ENCODE results near the gene SDK1. TPM values are rescaled to one million over a fixed set of nuclear protein-coding genes. Genes with fewer than 3 reads are reported as not detected.
A peak's percentile ranks its signal among the peaks of the same experiment; 100 is the strongest.

SDK1 gene
- polyA plus RNA-seq, 4 donors, result 0.27 to 5.0 (median 2.1) TPM; not detected in 1

GRCh38 chr7:3501671-3502070 lies 200.6 kb downstream of the SDK1 start:
- DNase-seq, result no peak
- Histone ChIP-seq H3K27me3 (ENCODE audit: control insufficient read depth in 3 of 3, insufficient read depth in 3 of 3, low read length in 3 of 3) (no peaks in the 10 kb centered on the region), H3K4me3 (ENCODE audit: low read depth in 1 of 3, low read length in 3 of 3) (no peak overlapping the region), H3K4me1 (ENCODE audit: control insufficient read depth in 3 of 3, insufficient read depth in 2 of 3, low read depth in 1 of 3, low read length in 2 of 3) (no peaks in the 10 kb centered on the region), H3K9me3 (ENCODE audit: control insufficient read depth in 2 of 2, insufficient read depth in 1 of 2, low read depth in 1 of 2, low read length in 1 of 2) (peaks cover 0 to 12% of the 10 kb centered on the region in 2 donors), H3K36me3 (ENCODE audit: control insufficient read depth in 3 of 3, insufficient read depth in 2 of 3, low read depth in 1 of 3, low read length in 3 of 3) (no peaks in the 10 kb centered on the region), H3K27ac (ENCODE audit: low read depth in 1 of 3, low read length in 2 of 3) (no peak overlapping the region)
- FAIRE-seq, result no peak

GRCh38 chr7:3504384-3504783 lies 203.3 kb downstream of the SDK1 start:
- H3K9me3 ChIP-seq (ENCODE audit: control insufficient read depth in 2 of 2, insufficient read depth in 1 of 2, low read depth in 1 of 2, low read length in 1 of 2), result peaks cover 0 to 22% of the 10 kb centered on the region in 2 donors

DNA sequence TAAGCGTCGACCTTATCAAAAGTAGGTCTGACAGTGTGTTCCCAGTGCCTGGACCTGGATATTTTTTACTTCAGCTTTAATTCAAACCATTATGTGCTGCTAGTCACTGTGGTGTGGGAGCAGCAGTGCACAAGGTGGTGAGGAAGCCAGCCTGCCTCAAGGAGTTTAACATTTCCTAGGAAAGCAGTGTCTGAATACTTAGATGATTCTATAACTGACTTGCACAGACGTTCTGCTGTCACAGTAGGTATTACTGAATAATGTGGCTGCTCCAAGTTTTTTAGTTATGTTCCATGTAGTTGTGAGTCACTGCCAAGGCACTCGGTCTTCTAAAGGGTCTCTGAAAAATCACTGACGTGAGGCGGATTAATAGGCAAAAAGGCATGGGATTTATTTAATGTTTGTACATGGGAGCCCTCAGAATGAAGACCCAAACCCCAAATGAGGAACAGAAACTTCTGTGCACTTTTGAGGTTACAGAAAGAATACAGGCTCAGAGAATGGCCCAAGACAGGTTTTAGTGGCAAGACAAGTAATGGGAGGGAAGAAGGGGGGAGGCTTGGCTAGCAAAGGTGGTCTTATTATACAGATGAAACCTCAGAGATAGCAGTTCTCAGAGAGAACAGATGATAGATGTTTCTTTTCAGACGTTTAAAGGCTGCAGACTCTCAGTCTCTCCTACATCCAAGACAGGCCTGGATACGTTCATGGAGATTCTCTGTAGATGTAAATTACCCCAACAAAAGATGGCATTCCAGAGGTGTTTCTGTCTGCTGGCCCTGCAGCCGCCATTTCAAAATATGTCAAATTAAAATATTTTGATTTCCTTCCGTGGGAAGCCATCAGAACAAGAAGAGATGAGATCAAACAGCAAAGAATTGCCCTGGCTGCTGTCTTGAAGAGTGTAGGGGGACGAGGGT lies 209.3 kb downstream of the SDK1 start:
- Histone ChIP-seq H3K9me3 (ENCODE audit: control insufficient read depth in 2 of 2, insufficient read depth in 1 of 2, low read depth in 1 of 2, low read length in 1 of 2) (peaks cover 0 to 12% of the 10 kb centered on the region in 2 donors), H3K27me3 (ENCODE audit: control insufficient read depth in 3 of 3, insufficient read depth in 3 of 3, low read length in 3 of 3) (no peaks in the 10 kb centered on the region), H3K27ac (ENCODE audit: low read depth in 1 of 3, low read length in 2 of 3) (no peak overlapping the region), H3K4me3 (ENCODE audit: low read depth in 1 of 3, low read length in 3 of 3) (no peak overlapping the region), H3K4me1 (ENCODE audit: control insufficient read depth in 3 of 3, insufficient read depth in 2 of 3, low read depth in 1 of 3, low read length in 2 of 3) (no peaks in the 10 kb centered on the region), H3K36me3 (ENCODE audit: control insufficient read depth in 3 of 3, insufficient read depth in 2 of 3, low read depth in 1 of 3, low read length in 3 of 3) (no peaks in the 10 kb centered on the region)
- FAIRE-seq (no peak), DNase-seq (no peak)
- 73 to 77% (median 74%) methylated on average over 11 of the region's 11 CpGs for WGBS, 3 donors

More at GRCh38 chr7:3504384-3504783, 203.3 kb downstream of the SDK1 start:
- WGBS, 3 donors, result 92 to 94% (median 94%) methylated on average over 1 of the region's 1 CpG
- DNase-seq (no peak), FAIRE-seq (no peak)
- Histone ChIP-seq H3K27me3 (ENCODE audit: control insufficient read depth in 3 of 3, insufficient read depth in 3 of 3, low read length in 3 of 3) (no peaks in the 10 kb centered on the region), H3K4me1 (ENCODE audit: control insufficient read depth in 3 of 3, insufficient read depth in 2 of 3, low read depth in 1 of 3, low read length in 2 of 3) (no peaks in the 10 kb centered on the region), H3K4me3 (ENCODE audit: low read depth in 1 of 3, low read length in 3 of 3) (no peak overlapping the region), H3K36me3 (ENCODE audit: control insufficient read depth in 3 of 3, insufficient read depth in 2 of 3, low read depth in 1 of 3, low read length in 3 of 3) (no peaks in the 10 kb centered on the region), H3K27ac (ENCODE audit: low read depth in 1 of 3, low read length in 2 of 3) (no peak overlapping the region)

GRCh38 chr7:3517344-3517743 lies 216.3 kb downstream of the SDK1 start:
- H3K36me3 ChIP-seq (ENCODE audit: control insufficient read depth in 3 of 3, insufficient read depth in 2 of 3, low read depth in 1 of 3, low read length in 3 of 3), result no peaks in the 10 kb centered on the region
- no peak overlapping the region for H3K4me3 ChIP-seq (ENCODE audit: low read depth in 1 of 3, low read length in 3 of 3)
- no peaks in the 10 kb centered on the region for H3K4me1 ChIP-seq (ENCODE audit: control insufficient read depth in 3 of 3, insufficient read depth in 2 of 3, low read depth in 1 of 3, low read length in 2 of 3)
- no peak overlapping the region for H3K27ac ChIP-seq (ENCODE audit: low read depth in 1 of 3, low read length in 2 of 3)
- DNase-seq (no peak), FAIRE-seq (no peak)
- no peaks in the 10 kb centered on the region for H3K27me3 ChIP-seq (ENCODE audit: control insufficient read depth in 3 of 3, insufficient read depth in 3 of 3, low read length in 3 of 3)
- H3K9me3 ChIP-seq (ENCODE audit: control insufficient read depth in 2 of 2, insufficient read depth in 1 of 2, low read depth in 1 of 2, low read length in 1 of 2), result no peaks in the 10 kb centered on the region
- WGBS, 3 donors, result 66 to 71% (median 68%) methylated on average over 3 of the region's 3 CpGs

GRCh38 chr7:3518546-3518945 lies 217.5 kb downstream of the SDK1 start:
- Histone ChIP-seq H3K27ac (ENCODE audit: low read depth in 1 of 3, low read length in 2 of 3) (no peak overlapping the region), H3K4me3 (ENCODE audit: low read depth in 1 of 3, low read length in 3 of 3) (no peak overlapping the region), H3K4me1 (ENCODE audit: control insufficient read depth in 3 of 3, insufficient read depth in 2 of 3, low read depth in 1 of 3, low read length in 2 of 3) (no peaks in the 10 kb centered on the region), H3K27me3 (ENCODE audit: control insufficient read depth in 3 of 3, insufficient read depth in 3 of 3, low read length in 3 of 3) (no peaks in the 10 kb centered on the region), H3K9me3 (ENCODE audit: control insufficient read depth in 2 of 2, insufficient read depth in 1 of 2, low read depth in 1 of 2, low read length in 1 of 2) (no peaks in the 10 kb centered on the region), H3K36me3 (ENCODE audit: control insufficient read depth in 3 of 3, insufficient read depth in 2 of 3, low read depth in 1 of 3, low read length in 3 of 3) (no peaks in the 10 kb centered on the region)
- WGBS, 3 donors, result 57 to 85% (median 63%) methylated on average over 1 of the region's 1 CpG
- no peak for FAIRE-seq
- no peak for DNase-seq

DNA sequence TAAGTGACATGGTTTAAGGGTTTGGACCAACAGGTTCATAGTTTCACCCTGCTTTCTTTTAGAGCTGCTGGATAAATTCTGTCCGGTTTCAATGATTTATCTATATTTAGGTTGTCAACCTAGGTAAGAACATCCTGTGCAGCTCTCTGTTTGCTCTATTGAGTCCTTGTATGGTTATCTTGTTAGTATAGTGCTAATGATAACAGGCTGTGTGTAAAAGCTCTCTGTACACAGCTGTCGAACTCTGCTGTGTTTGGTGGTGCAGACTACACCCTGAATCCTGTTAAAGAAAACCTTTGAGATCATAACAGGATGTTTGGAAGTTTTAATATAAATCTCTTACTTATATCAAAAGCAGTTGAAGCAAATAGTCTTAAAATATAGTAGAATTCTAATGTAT lies 219.2 kb downstream of the SDK1 start:
- H3K27ac ChIP-seq (ENCODE audit: low read depth in 1 of 3, low read length in 2 of 3), result no peak overlapping the region
- no peaks in the 10 kb centered on the region for H3K4me1 ChIP-seq (ENCODE audit: control insufficient read depth in 3 of 3, insufficient read depth in 2 of 3, low read depth in 1 of 3, low read length in 2 of 3)
- whole genome bisulfite sequencing, 3 donors, result 6 to 42% (median 20%) methylated on average over 2 of the region's 2 CpGs
- DNase-seq, result peak; percentile 38 to 44
- no peaks in the 10 kb centered on the region for H3K36me3 ChIP-seq (ENCODE audit: control insufficient read depth in 3 of 3, insufficient read depth in 2 of 3, low read depth in 1 of 3, low read length in 3 of 3)
- H3K27me3 ChIP-seq (ENCODE audit: control insufficient read depth in 3 of 3, insufficient read depth in 3 of 3, low read length in 3 of 3), result no peaks in the 10 kb centered on the region
- no peak overlapping the region for H3K4me3 ChIP-seq (ENCODE audit: low read depth in 1 of 3, low read length in 3 of 3)
- no peak for FAIRE-seq
- no peaks in the 10 kb centered on the region for H3K9me3 ChIP-seq (ENCODE audit: control insufficient read depth in 2 of 2, insufficient read depth in 1 of 2, low read depth in 1 of 2, low read length in 1 of 2)

- no peak for FAIRE-seq
- no peaks in the 10 kb centered on the region for H3K4me1 ChIP-seq (ENCODE audit: control insufficient read depth in 3 of 3, insufficient read depth in 2 of 3, low read depth in 1 of 3, low read length in 2 of 3)
- no peak overlapping the region for H3K4me3 ChIP-seq (ENCODE audit: low read depth in 1 of 3, low read length in 3 of 3)
- no peaks in the 10 kb centered on the region for H3K36me3 ChIP-seq (ENCODE audit: control insufficient read depth in 3 of 3, insufficient read depth in 2 of 3, low read depth in 1 of 3, low read length in 3 of 3)
- H3K27ac ChIP-seq (ENCODE audit: low read depth in 1 of 3, low read length in 2 of 3), result no peak overlapping the region
- no peaks in the 10 kb centered on the region for H3K27me3 ChIP-seq (ENCODE audit: control insufficient read depth in 3 of 3, insufficient read depth in 3 of 3, low read length in 3 of 3)
- no peak for DNase-seq
- WGBS, 3 donors, result 85 to 95% (median 94%) methylated on average over 2 of the region's 2 CpGs
- no peaks in the 10 kb centered on the region for H3K9me3 ChIP-seq (ENCODE audit: control insufficient read depth in 2 of 2, insufficient read depth in 1 of 2, low read depth in 1 of 2, low read length in 1 of 2)
Measured at GRCh38 chr7:3527496-3528124, 226.6 kb downstream of the SDK1 start.

DNA sequence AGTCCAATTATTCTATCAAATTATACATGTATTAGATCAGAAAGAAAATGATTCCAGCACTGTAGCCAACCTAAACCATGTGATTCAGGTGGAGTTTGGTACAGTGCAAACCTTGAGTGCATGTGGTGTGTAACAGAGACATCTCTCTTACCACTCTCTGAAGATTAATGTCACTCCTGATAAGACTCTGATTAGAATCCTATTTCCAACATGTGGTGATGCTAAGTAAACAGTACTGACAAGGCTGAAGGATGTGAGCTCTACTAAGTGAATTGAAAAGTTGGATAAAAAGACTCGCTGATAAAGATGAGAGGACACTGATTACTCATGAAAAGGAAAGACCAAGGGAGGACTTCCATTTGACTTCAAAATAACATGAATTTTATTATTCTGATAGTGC lies 232.0 kb downstream of the SDK1 start:
- FAIRE-seq, result no peak
- DNase-seq, result no peak
- Histone ChIP-seq H3K9me3 (ENCODE audit: control insufficient read depth in 2 of 2, insufficient read depth in 1 of 2, low read depth in 1 of 2, low read length in 1 of 2) (no peaks in the 10 kb centered on the region), H3K4me1 (ENCODE audit: control insufficient read depth in 3 of 3, insufficient read depth in 2 of 3, low read depth in 1 of 3, low read length in 2 of 3) (no peaks in the 10 kb centered on the region), H3K4me3 (ENCODE audit: low read depth in 1 of 3, low read length in 3 of 3) (no peak overlapping the region), H3K27me3 (ENCODE audit: control insufficient read depth in 3 of 3, insufficient read depth in 3 of 3, low read length in 3 of 3) (no peaks in the 10 kb centered on the region), H3K36me3 (ENCODE audit: control insufficient read depth in 3 of 3, insufficient read depth in 2 of 3, low read depth in 1 of 3, low read length in 3 of 3) (no peaks in the 10 kb centered on the region), H3K27ac (ENCODE audit: low read depth in 1 of 3, low read length in 2 of 3) (no peak overlapping the region)
- WGBS, 3 donors, result 80 to 90% (median 86%) methylated on average over 1 of the region's 1 CpG

All from small intestine (tissue), 7 donors.